Stimulated activated CD4-positive, alpha-beta T cell treated with anti-CD3 and anti-CD28 coated beads, Interleukin-1b, Interleukin-23, amount 100 ng/mL, for 1 hour (primary cell): ENCODE data around the gene FAM156A.
"Not testable (repeated sequence)": the region's sequence is repeated elsewhere in the genome, so short reads cannot be mapped to it uniquely, and the experiment has no call there.

Experiments used
- DNase-seq, 2 donors: peaks; one replicate each; pipeline ENCODE4 v3.0.0-alpha.2; 2020; ENCODE audit warnings: low read depth in 2 of 2

Gene FAM156A

DNA sequence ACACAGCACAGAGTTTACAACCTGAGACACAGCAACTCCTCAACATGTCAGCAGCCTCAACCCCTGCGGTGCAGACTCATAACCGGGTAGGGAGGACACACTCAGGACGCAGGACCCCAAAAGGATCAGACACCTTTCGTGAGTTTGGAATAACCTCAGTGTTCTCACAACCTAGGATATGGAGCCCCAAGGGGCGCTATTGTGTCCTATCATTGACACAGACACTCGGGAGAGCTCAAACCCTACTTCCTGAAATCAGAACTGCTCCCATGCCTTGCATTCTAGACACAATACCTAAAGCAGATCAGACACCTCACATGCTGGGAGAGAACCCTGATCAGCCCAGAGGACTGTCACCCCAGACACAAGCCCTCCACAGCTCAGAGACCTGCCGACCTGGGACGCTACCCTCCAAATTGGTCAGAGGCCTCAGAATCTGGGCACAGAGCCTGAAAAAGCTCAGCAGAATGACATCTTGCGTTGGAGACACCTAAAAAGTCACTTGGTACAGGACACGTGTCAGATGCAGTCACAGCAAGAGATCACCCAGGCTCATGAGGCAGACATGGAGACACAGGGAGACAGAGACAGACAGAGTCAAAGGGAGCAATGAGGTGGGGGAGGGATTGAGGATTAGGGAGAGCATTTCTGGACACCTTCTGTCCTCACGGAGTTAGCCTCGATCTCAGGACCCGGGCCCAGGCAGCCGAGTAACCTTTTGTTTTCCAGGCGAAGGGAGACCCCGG, 8.8 kb upstream of the FAM156A start:
- not testable (repeated sequence) for DNase-seq

DNA sequence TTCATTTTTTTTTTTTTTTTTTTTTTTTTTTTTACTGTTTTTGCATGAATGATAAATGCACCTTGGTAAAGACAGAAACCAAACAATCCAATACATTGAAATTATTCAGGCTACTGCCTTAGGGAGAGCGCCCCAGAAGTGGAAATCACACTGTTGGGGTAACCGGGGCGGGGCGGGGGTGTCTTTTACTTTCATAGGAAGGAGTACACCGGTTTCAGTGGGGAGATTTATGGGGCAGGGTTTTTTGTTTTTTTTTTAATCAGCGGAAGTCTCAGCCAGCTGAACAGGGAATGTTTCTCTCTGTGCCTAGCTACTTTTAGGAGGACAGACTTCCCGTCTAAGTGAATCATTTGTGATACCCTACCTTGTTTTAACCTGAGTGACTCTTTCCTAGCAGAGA, 643 bp upstream of the FAM156A start:
- DNase-seq, result not testable (repeated sequence)

DNA sequence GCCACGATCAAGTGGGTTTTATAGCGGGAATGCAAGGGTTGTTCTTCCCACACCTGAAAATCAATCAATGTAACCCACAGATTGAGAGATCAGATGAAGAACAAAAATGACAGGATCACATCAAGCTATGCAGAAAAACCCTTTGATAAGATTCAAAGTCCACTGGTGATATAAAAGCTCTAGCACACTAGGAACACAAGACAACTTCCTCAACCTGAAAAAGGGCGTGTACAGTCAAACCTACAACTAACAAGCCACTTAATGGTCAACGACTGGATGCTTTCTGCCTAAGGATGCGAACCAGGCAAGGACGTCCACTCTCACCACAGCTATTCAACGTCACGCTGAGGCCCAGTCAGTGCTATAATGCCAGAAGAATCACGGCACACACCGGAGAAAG, 8.4 kb downstream of the FAM156A start:
- DNase-seq, result not testable (repeated sequence)

DNA sequence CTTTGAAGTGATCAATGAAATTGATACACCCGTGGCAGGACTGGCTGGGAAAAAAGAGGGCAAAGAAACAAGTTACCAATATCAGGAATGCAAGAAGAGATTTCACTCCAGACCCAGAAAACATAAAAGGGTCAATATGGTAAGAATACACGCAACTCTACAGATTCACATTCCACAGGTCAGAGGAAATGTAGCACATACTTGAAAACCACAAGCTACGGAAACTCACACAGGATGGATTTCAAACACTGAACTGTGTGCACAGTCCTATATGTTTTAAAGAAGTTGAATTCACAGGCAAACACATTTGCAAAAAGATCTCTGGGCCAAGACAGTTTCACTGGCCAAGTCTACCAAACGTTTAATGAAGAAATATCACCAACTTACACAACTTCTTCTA, 9.0 kb downstream of the FAM156A start:
- DNase-seq, result not testable (repeated sequence)

DNA sequence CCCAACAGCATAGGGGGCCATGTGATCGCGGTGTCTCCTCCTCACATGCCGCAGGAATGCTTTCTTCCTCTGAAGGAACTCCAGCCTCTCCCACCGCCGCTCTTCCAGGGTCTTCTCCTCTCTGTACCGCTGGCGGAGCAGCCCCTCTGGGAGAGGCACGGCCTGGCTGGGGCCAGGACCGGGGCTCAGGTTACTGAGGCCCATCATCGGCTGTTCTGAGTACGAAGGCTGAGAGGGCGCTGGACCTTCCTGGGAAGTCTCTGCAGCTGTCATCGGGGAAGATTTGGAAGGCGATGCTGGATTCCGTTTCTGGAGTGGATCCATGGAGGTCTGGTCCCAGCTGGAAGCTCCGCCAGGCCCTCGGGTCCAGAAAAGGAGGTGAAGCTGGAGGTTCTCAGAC, 10.1 kb downstream of the FAM156A start:
- DNase-seq, result not testable (repeated sequence)

DNA sequence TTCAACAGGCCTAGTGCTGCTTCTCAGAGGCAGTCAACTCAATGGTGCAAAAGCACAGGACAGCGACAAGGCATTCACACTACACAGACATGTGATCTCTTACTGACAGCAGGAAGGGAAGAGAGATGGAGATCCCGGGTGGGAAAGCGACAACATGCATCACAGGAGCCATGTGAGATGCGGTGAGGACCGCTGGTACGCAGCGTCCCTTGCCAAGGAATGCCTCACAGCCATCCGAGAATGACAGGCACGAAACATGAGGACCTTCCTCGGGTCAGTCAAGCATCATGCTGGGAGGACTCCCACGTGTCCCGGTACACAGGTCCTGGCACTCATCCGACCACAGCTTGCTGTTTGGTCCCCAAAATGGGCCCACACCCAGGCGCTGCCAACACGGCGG, 10.8 kb downstream of the FAM156A start:
- DNase-seq, result not testable (repeated sequence)

DNA sequence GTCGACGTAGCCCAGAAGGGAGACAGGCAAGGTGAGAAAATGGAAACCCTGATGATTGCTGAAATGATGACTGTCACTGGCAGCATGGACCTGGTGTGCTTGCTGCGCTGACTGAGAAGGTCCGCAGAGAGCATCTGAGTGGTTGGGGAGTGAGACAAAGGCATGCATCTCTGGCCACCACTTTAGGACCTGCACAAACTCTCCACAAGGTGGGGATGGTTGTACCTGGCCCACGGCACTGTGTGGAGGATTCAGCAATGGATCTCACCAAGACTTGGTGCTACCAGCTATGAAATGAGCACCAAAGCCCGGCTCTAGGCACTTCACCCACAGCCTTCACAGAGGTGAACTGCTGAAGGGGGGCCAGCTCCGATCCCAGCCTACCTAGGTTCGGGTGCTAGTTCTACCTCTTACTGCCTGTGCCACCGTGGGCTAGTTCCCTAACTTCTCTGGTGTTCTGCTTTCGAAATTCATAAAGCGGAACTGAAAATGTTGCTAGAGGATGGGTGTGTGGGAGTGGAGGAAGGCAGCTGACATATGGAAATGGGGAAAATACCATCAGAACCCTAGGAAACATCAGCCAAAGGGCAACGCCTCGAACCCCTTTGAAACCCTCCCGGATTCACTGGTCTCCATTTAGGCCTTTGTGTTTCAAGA, 12.4 kb downstream of the FAM156A start:
- not testable (repeated sequence) for DNase-seq

DNA sequence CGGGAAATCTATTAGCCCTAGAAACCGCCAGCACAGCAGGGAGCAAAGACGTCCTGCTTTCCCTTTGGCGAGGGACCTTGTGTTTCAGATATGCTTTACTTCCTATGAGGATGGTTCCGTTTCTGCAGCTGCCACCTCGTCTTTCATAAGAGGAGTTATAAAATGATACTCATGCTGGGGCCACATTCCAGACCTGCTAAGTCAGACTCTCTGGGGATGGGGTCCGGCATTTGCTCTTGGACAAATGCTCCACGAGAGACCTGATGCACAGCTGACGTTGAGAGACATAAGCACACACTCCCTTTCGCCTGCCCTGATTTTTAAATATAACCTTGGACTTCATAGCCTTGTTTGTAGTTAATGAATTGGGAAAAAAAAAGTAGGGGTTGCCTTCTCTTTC, 16.6 kb downstream of the FAM156A start:
- DNase-seq, result not testable (repeated sequence)

DNA sequence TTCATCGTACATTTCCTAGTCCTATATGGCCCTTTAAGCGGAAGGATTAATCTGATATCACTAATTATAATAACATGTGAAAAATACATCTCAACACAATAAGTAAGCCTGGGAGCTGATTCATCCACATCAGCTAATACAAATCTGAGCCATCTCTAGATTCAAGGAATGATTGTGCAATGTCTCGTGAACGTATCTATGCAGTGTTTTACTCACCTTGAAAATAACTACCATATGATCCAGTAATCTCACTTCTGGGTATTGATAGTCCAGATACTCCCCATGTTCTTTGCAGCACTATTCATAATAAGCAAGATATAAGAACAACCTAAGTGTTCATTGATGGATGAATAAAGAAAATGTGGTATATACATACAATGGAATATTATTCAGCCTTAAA, 17.6 kb downstream of the FAM156A start:
- DNase-seq, result not testable (repeated sequence)

DNA sequence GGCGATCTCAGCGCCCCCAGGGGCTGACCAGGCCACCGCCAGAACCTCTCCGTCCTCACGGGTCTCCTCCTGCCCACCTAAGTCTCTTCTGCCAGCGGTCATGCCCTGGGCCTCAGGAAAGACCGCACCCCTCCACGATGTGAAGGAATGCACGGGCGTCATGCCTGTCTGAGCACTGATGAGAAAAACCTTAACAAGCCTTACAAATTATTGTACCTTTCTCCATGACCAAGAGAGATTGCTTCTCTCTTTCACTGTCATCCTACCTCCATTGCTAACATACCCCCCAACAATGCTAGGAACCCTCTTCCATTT, 22.9 kb downstream of the FAM156A start:
- not testable (repeated sequence) for DNase-seq

DNA sequence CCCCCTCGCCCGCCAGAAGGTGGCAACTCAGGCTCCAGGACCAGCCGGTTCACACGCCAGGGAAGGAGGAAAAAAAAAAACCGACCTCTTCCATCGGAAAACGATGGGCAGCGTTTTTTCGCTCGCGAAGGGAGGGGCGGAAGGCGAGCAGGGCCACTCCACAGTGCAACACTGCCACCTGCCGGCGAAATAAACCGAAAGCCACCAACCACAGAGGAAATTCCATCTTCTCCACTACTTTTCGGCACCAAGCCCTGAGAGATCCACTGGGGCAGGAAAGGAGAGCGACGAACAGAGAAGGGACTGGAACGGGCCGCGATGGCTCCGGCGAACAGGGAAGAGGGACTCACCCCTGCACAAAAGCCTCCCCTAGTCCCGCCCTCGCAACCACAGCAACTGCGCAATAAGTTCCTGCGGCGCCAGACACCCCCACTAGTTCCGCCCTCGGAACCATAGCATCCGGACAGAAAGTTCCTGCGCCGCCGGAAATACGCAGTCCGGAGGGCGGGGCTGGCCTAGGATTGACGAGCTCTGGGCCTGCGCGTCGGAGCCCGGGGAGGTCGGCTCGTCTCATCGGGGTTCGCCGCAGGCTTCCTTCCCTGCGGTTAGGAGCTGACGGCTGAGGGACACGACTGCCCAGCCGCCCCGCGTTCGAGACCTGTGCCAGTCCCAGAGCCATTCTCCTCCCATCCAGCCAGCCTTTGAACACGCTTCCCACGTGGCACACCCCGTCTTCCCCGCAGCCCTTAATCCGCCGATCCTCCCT, 23.4 kb downstream of the FAM156A start:
- peak; percentile 72 to 78 for DNase-seq

DNA sequence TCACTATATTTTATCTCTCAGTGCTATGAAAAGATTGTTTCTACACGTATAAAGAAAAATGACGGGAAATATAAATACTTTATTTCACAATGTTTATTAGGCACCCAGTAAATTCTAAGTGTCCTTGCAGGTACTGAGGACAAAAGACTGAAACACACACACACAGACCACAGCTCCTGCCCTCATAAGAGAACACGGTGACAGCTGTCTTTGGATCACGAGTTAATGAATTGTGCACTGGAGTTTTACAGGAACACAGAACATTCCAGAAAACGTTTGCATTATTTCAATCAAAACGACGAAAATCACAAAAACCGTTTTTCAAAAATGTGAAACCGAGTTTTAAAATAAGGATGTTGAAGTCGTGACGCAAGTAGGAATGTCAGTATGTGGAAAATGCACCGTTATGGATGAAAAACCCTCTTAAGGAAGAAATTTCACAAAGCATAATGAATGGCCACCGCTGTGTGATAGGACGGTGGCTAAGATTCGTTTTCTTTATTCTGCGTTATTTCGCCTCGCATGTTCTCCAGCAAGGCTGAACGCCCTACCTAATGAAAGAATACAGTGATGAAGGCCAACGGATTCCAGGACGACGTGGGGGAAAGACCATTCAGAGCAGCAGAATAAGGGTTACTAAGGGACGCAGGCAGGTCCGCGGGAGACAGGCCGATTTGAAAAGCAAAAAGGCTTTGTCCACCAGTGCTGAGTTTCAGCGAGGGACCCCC, 24.2 kb downstream of the FAM156A start:
- DNase-seq, result no peak

DNA sequence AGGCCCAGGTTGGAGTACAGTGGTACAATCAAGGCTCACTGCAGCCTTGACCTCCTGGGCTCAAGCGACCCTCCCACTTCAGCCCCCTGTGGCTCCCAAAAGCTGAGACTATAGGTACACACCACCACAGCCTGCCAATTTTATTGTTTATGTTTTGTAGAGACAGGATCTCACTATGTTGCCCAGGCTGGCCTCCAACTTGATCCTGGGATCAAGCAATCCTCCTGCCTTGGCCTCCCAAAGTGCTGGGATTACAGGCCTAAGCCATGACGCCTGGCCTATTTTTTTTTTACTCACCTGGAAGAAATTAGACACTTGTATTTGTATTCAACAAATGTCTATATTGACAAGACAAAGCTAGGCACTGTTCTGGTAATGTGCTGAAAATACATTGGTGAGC, 25.1 kb downstream of the FAM156A start:
- DNase-seq, result no peak

DNA sequence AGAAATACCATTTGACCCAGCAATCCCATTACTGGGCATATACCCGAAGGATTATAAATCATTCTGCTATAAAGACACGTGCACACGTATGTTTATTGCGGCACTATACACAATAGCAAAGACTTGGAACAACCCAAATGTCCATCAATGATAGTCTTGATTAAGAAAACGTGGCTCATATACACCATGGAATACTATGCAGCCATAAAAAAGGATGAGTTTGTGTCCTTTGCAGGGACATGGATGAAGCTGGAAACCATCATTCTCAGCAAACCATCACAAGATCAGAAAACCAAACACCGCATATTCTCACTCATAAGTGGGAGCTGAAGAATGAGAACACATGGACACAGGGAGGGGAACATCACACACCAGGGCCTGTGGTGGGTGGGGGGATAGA, 28.1 kb downstream of the FAM156A start:
- not testable (repeated sequence) for DNase-seq

DNA sequence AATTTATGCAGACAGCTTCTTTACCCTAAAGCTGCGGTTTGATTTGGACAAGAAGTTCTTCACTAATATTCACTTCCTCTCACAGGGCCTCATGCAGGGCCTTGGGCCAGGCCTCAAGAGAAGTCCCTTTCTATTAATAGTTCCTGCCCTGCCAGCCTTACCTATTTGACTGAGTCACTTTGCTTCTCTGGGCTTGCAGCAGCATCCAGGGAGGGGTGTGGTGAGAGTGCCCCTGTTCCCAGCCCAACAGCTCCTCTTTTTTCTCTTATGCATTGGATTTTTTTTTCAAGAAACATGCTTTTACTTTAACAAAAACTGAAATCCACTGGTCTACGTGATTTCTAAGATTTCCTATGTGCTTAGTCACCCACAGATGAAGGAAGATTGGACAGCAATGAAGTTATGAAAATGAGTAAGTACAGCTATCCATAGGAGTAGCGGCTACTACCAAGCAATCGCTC, 34.5 kb downstream of the FAM156A start:
- no peak for DNase-seq

DNA sequence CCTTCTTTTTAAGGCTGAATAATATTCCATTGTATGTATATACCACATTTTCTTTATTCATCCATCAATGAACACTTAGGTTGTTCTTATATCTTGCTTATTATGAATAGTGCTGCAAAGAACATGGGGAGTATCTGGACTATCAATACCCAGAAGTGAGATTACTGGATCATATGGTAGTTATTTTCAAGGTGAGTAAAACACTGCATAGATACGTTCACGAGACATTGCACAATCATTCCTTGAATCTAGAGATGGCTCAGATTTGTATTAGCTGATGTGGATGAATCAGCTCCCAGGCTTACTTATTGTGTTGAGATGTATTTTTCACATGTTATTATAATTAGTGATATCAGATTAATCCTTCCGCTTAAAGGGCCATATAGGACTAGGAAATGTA, 43.6 kb downstream of the FAM156A start:
- not testable (repeated sequence) for DNase-seq

DNA sequence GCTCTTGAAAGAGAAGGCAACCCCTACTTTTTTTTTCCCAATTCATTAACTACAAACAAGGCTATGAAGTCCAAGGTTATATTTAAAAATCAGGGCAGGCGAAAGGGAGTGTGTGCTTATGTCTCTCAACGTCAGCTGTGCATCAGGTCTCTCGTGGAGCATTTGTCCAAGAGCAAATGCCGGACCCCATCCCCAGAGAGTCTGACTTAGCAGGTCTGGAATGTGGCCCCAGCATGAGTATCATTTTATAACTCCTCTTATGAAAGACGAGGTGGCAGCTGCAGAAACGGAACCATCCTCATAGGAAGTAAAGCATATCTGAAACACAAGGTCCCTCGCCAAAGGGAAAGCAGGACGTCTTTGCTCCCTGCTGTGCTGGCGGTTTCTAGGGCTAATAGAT, 44.6 kb downstream of the FAM156A start:
- not testable (repeated sequence) for DNase-seq

DNA sequence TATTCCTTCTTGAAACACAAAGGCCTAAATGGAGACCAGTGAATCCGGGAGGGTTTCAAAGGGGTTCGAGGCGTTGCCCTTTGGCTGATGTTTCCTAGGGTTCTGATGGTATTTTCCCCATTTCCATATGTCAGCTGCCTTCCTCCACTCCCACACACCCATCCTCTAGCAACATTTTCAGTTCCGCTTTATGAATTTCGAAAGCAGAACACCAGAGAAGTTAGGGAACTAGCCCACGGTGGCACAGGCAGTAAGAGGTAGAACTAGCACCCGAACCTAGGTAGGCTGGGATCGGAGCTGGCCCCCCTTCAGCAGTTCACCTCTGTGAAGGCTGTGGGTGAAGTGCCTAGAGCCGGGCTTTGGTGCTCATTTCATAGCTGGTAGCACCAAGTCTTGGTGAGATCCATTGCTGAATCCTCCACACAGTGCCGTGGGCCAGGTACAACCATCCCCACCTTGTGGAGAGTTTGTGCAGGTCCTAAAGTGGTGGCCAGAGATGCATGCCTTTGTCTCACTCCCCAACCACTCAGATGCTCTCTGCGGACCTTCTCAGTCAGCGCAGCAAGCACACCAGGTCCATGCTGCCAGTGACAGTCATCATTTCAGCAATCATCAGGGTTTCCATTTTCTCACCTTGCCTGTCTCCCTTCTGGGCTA, 48.9 kb downstream of the FAM156A start:
- not testable (repeated sequence) for DNase-seq

DNA sequence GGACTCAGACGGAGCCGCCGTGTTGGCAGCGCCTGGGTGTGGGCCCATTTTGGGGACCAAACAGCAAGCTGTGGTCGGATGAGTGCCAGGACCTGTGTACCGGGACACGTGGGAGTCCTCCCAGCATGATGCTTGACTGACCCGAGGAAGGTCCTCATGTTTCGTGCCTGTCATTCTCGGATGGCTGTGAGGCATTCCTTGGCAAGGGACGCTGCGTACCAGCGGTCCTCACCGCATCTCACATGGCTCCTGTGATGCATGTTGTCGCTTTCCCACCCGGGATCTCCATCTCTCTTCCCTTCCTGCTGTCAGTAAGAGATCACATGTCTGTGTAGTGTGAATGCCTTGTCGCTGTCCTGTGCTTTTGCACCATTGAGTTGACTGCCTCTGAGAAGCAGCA, 50.4 kb downstream of the FAM156A start:
- not testable (repeated sequence) for DNase-seq

DNA sequence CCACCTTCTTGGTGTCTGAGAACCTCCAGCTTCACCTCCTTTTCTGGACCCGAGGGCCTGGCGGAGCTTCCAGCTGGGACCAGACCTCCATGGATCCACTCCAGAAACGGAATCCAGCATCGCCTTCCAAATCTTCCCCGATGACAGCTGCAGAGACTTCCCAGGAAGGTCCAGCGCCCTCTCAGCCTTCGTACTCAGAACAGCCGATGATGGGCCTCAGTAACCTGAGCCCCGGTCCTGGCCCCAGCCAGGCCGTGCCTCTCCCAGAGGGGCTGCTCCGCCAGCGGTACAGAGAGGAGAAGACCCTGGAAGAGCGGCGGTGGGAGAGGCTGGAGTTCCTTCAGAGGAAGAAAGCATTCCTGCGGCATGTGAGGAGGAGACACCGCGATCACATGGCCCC, 51.2 kb downstream of the FAM156A start:
- not testable (repeated sequence) for DNase-seq

DNA sequence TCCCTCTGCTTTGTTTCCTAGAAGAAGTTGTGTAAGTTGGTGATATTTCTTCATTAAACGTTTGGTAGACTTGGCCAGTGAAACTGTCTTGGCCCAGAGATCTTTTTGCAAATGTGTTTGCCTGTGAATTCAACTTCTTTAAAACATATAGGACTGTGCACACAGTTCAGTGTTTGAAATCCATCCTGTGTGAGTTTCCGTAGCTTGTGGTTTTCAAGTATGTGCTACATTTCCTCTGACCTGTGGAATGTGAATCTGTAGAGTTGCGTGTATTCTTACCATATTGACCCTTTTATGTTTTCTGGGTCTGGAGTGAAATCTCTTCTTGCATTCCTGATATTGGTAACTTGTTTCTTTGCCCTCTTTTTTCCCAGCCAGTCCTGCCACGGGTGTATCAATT, 52.2 kb downstream of the FAM156A start:
- not testable (repeated sequence) for DNase-seq
